HT1080 (cell line): Measurements from ENCODE around the gene PDSS2. TPM values are rescaled to one million over a fixed set of nuclear protein-coding genes. Genes with fewer than 3 reads are reported as not detected.
"Not testable (repeated sequence)": the region's sequence is repeated elsewhere in the genome, so short reads cannot be mapped to it uniquely, and the experiment has no call there.

Experiments used
- DNase-seq: peaks from one replicate; pipeline ENCODE4 v3.0.0-alpha.2; 2015; ENCODE audit warnings: low read depth
- total RNA-seq: library from RNA; depleted of rRNA; stranded (reverse); fragments of >200 nt; shearing (Covaris generic); gene quantifications from 2 replicates; pipeline ENCODE4 v1.2.3, GENCODE V29; 2014

PDSS2 gene
- total RNA-seq, 1 experiment from 2014 or later: 10.7 TPM

DNA sequence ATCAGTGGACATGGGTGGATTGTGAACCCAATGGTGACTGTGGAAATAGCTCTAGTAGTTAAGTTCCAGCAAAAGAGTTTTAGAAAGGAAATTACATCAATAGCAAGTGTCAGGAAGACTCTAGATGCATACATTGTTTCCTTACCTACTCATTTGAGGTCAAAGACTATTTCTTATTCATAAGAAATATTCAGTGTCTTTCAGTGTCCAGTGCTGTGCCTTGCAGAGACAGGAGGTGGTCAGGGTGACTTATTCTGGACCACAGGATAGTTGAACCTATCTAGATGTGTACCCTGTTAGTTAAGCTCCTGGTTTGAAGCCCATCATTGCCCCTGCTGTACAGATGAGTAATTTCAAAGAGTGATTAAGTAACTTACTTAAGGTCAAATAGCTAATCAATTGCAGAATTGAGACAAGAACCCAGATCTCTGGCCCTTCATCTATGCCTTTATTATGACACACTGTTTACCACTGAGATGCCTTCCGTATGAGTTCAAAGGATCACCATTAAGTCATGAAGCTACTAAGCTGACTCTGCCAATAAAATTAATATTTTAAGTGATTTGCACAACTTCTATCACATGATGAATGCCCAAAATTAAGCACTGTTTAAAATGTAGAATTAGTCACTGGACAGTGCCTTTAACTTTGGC lies 136.1 kb downstream of the PDSS2 start:
- DNase-seq: peak; percentile 50

DNA sequence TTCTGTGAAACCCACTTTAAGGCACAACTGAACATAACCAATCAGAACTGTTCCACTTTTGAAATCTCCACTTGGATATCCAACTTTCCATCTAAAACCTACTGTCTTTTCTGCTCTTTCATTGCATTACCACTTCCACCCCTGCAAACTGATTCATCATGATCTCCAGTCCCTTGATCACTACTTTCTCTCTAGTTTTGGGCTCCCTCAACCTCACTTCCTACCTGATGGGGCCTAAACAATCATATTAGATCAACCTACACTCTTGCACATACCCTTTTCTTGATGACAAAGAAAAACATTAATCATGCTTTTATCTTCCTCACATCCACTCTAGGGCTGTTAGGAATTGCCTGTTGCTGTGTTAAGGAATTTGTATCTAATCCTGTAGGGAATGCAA lies 137.6 kb downstream of the PDSS2 start:
- DNase-seq: no peak

DNA sequence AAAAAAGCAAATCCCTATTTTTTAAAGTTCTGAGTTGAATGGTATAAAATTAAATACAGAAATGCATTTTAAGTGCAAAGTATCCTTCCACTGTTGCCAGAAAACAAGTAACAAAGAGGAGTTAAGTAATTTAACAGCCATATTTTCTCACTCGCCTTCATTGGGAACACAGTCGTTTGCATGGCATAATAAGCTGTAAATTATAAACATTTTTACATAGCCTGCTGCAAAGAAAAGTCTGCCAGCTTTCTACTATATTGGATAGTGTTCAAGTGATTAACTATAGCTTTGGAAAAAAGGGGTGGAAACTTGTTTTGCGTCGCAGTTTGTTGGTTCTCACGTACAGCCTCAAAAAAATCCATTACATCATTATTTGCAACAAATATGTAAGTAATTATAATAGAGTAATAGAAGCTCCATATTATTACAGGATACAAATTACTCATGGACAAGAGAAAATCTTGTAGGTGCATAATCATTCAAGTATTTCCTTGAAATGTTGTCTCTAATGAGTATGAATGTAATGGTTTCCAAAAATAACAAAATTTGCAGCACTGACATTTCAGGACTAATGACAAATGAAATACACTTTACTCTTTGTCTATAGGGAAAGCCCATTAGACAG lies 139.3 kb downstream of the PDSS2 start:
- no peak for DNase-seq

DNA sequence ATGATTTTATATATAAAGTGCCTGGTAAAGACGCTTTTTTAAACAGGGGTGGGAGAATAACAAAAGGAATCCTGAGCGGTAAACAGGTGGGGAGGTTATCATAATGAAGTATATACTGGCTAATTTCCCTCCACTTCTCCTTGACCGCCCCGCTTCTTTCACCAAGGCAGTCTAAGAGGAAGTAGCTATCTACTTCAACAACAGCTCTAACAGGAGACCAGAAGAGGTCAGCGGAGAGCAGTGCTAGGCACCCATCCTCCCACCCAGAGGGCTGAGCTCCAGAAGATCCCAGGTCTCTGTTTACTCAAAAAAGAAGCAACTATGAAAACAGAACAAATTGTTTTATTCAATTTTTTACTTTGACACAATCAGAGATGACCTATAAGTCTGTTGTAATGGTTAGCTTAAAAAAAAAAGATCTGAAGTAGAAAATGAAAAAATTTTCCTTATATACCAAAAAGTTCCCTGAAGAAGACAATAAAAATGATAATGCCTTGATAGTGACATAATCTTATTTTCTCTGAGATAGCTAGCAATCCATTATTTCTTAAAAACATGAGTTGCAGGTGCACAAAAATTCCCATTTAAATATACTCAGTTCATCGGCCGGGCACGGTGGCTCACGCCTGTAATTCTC lies 141.1 kb downstream of the PDSS2 start:
- peak; percentile 36 for DNase-seq

DNA sequence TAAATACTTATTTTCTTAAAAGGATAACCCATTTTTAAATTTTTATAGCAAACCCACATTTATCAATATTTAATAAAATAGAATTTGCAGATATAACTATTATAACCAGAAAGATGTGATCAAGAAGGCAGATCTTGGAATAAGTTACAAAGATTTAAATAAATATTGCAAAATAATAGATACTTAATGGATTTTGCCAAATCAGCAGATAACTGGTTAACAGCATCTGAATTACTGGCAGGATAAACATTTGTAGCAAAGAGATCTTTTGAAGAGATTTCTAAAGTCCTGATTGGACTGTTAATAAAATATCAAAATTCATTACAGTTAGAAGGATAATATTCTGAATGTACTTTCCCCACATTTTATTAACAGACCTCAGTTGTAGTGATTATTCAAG lies 144.2 kb downstream of the PDSS2 start:
- DNase-seq: no peak

DNA sequence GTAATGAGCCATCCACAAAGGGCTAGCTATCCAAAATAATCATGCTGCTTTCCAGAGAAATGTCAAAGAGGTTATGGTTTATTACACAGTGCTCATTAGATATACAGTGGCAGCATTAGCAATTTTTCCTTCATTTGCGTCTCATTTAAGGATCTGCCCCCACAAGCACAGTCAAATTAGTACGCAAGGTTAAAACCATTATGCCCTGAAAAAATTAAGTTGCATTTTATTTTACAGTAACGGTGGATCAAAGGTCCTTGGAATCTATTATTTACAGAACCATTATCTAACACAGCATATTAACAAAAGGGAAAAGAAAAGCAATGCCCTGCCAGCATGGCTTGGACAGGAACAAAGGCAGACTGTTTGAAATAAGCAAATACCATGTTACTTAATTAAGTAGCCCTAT lies 144.8 kb downstream of the PDSS2 start:
- no peak for DNase-seq

DNA sequence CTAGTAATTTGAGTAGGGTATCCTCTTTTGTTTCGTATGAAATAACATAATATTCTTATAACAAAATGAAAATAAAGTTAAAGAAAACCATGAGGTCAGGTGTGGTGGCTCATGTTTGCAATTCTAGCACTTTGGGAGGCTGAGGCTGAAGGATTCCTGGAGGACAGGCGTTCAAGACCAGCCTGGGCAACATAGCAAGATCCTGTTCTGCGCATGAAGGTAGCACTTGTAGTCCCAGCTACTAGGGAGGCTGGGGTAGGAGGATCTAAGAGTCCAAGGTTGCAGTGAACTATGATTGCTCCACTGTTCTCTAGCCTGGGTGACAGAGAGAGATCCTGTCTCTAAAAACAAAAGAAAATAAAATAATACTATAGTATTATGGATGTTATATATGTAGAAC lies 145.6 kb downstream of the PDSS2 start:
- no peak for DNase-seq

DNA sequence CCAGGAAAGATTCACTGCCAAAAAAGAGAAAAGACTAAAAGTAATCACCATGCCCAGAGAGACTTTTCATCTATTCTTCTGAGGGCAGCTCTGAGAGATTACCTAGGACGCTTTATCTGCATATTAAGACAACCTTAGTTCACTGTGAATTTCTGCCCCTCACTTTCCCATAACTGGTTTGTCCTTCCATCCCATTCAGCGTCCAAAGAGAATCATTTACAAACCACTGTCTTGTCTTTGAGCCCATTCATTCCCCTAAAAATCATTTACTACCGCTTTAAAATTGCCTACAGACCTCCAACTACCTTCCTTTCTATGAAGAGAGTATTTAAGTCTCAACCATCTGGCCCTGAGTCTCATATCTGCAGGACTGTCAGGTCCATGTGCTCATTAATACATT lies 149.0 kb downstream of the PDSS2 start:
- no peak for DNase-seq

DNA sequence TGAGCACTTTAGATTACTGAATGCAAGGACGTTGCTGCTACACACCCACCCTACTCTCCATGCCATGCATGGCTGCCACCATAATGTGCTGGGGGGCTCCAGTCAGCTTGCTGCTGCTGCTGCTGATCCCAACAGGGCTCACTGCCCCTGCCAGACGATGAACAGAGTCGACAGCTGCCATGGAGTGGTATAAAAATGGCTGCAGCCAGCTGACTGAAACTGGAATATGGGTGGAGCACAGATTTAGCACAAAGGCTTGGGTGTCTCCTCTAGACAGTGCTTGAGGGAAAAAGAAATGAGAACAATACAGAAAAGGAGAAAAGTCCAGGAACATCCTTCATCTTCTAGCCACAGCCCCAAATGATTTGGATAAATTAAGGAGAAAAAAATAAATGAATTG lies 150.7 kb downstream of the PDSS2 start:
- no peak for DNase-seq

DNA sequence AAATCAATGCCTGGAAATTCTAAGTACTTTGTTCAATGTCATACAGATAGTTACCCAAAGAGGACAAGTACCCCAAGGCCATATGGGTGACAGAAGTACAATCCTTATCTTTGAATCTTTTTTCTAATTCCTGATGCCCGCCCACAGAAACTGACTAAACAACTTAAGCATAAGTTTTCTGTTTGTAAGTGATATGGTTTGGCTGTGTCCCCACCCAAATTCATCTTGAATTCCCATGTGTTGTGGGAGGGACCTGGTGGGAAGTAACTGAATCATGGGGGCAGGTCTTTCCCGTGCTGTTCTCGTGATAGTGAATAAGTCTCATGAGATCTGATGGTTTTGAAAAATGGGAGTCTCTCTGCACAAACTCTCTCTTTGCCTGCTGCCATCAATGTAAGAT lies 153.4 kb downstream of the PDSS2 start:
- DNase-seq: not testable (repeated sequence)

DNA sequence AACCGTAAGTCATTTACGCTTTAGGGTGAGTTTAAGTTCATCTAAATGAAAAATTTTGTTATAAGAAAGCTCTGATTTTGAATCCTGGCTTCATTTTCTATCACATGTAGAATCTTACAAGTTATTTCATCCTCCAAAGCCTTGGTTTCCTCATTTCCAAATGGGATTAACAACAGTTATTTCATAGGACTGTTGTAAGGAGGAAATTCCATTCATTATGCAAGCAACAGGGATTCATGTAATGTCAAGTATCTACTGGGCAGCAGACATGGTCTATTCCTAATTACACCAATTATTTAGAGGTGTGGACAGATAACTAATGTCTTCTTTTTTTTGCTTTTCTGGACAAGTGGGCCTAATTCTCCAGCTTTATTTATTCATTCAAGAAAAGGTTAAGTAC lies 154.0 kb downstream of the PDSS2 start:
- DNase-seq: no peak

DNA sequence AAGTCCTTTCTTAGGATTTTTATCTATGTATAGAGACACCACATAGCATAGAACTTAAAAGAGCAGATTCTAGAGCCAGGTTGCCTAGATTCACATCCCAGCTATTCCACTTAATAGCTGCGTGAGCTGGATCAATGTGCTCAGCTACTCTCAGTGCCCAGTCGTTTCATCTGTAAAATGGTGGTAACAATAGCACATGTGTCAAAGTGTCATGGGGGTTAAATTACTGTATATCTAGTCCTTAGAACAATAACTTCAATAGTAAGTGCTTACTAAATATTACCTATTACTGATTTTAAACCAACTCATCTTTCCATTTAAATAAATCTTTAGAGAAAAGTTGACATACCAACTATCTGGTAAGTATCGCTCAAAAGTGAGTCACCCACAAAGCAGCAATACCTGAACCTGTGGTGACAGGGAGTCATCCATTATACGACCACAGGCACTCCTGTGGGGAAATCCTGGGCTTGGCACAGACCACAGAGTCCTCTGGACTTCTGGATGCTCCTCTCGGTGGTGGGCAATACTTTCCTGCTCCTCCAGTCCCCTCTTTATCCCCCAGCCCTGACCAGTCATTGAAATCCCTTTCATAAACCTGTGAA lies 154.8 kb downstream of the PDSS2 start:
- DNase-seq: peak; percentile 59

DNA sequence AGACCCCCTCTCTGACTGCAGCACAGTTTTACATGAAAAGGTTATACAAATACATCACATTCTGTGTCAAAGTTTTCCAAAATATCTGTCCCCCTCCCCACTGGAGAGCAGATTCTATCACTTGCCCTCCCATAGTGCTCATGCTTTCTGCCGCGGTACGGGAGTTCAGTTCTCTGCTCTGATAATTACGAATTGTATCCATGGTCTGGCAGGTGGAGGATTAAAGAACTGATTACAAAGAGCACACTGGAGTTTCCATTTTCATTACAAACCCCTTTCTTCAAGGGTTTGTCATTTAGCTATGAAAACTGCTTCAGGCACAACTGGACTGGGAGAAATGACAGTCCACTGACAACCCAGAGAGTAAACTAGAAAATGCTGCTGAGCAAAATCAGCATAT lies 166.0 kb downstream of the PDSS2 start:
- no peak for DNase-seq

DNA sequence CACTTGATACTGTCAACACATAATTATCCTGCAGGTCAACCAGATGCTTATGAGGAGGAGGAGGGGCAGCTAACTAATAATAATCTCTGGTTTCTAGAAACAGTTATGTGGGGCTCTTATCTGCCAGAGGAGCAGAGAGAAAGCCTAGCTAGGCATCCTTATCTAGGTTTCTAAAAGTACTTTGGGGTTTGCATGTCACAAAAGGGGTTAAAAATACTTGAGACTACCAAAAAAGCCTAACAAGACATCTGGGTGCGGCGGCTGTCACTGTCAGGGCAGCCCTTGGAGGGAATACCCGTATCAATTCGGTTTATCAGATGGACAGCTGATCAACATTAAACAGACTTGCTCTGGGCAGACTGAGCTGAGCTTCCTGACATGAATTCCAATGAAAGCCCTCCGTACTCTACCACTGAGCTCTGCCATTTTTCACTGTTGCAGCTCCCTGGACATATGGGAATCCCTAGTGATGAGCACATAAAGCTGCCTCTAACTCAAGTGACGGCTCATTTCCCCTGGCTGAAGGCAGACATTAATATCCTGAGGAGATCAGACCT lies 166.6 kb downstream of the PDSS2 start:
- no peak for DNase-seq

DNA sequence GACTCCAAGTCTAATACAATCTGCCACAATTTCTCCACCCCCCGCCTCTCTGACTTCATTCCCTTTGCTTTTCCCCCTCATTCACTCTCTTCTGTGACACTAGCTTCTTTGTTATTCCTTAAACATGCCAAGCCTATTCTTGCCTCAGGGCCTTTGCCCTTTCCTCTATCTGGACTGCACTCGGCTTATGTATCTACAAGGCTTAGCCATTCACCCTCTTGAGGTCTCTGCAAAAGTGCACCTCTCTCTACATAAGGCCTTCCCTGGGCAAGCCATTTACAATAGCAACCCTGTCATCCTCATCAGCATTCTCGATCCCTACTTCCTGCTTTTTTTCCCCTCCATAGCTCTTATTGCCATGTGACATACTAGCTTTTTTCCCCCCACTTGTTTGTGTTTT lies 168.9 kb downstream of the PDSS2 start:
- peak; percentile 2 for DNase-seq

DNA sequence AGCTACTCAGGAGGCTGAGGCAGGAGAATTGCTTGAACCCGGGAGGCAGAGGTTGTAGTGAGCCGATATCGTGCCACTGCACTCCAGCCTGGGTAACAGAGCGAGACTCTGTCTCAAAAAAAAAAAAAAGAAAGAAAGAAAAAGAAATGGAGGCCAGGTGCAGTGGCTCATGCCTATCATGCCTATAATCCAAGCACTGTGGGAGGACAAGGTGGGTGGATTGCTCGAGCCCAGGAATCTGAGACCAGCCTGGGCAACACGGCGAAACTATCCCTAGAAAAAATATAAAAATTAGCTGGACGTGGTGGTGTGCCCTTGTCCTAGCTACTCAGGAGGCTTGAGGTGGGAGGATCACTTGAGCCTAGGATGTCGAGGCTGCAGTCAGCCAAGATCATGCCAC lies 170.1 kb downstream of the PDSS2 start:
- not testable (repeated sequence) for DNase-seq

DNA sequence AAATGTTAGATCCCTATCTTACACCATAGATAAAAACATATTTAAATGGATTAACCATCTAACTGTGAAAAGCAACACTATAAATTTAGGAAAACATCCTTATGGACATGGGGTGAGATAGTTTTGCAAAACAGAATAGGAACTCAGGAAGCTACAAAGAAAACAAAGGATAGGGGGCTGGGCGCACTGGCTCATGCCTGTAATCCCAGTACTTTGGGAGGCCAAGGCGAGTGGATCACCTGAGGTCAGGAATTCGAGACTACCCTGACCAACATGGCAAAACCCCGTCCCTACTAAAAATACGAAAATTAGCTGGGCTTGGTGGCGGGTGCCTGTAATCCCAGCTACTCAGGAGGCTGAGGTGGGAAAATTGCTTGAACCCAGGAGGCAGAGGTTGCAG lies 173.7 kb downstream of the PDSS2 start:
- not testable (repeated sequence) for DNase-seq

DNA sequence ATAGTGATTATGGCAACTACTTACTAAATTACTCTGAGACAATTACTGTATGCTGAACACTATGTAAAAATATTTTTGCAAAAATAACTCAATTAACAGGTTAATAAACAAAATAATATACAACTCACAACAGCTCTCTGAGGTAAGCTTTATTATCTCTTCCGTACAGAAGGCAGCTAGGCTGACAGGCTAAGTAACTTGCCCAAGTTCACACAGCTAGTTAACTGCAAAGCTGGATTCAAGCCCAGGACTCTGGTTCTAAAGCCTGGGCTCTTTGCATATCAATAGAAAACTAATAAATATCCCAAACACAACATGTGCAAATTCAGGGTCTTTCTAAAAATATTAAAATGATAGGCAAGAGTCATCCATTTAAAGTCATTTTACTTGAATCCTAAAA lies 174.6 kb downstream of the PDSS2 start:
- DNase-seq: no peak

DNA sequence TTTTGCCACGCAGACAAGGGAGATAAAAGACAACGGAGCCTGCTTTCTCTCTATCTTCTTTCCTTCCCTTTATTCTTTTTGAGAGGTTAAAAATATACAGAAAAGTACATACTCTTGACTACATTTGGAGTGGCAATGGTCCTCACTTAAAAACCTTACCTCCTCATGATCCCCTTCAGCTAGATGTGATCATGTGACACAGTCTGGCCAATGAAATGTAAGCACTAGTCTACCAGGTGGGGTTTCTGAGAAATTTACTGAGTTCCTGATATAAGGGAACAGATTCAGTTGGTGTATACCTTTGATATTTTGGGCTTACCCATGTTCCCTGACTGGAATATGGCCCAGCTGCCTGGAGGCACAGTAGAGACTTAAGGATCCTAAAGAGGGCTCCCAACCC lies 178.6 kb downstream of the PDSS2 start:
- no peak for DNase-seq

DNA sequence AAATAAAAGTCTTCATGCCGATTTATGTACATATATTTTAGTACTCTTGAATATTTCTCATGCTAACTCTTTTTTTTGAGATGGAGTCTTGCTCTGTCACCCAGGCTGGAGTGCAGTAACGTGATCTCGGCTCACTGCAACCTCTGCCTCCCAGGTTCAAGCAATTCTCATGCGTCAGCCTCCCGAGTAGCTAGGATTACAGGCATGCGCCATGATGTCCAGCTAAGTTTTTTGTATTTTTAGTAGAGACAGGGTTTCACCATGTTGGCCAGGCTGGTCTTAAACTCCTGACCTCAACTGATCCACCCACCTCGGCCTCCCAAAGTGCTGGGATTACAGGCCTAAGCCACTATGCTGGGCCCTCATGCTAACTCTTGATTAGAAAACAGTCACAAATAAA lies 179.4 kb downstream of the PDSS2 start:
- not testable (repeated sequence) for DNase-seq

DNA sequence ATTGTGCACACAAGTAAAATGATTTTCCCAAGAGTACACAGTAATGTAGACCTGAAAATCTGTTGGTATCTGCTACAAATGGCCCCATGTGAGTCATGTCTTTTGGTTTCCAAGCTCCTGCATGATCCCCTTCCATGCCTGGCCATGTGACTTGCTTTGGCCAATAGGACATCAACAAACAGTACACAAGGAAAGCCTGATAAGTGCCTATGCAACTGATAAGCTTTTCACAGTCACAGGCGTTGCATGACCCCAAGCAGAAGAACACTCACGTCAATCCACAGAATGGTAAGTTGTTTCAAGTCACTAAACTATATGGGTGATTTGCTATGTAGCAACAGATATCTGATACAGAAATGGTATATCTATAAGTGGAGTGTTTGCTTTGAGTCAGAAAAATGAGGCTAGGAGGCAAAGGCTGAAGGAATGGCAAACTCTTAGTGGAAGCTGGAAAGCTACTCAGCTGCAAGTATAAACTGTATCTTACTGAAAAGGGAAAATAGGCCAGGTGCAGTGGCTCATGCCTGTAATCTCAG lies 184.0 kb downstream of the PDSS2 start:
- peak; percentile 11 for DNase-seq

DNA sequence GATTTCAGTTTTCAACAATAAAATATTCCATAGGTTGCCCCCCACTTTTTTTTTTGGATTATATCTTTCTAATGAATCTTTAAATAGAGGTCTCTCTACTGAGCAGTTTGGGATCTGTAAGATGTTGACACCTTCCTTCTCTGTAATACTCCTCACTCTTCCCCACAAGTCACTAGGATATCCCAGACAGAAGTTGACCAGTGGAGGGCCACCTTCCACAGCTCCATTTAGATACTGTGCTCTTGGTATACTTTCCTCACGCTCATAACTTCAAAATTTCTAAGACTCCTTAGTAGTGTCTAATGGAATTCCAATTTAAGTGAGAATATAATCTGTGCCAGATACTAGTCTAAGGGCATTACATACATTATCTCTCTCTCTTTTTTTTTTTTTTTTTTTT lies 185.1 kb downstream of the PDSS2 start:
- DNase-seq: no peak
